Mucosa of rectum (tissue), 2 donors: ENCODE measurements around the gene DNM1L.
"Not testable (repeated sequence)": the region's sequence is repeated elsewhere in the genome, so short reads cannot be mapped to it uniquely, and the experiment has no call there.

Experiments used
- H3K27ac ChIP-seq, 2 donors: one replicate each; pipeline ENCODE4 v1.7.0; 2013; ENCODE audit warnings: inconsistent platforms in 2 of 2, low read depth in 2 of 2, low read length in 2 of 2
- H3K27me3 ChIP-seq, 2 donors: one replicate each; pipeline ENCODE4 v1.7.0; 2013; ENCODE audit warnings: low read length in 2 of 2; ENCODE audit not compliant: control insufficient read depth in 2 of 2, insufficient read depth in 2 of 2
- H3K36me3 ChIP-seq, 2 donors: one replicate each; pipeline ENCODE4 v1.7.0; 2013; ENCODE audit warnings: low read length in 2 of 2; ENCODE audit not compliant: control insufficient read depth in 2 of 2, insufficient read depth in 2 of 2
- H3K4me1 ChIP-seq, 2 donors: one replicate each; pipeline ENCODE4 v1.7.0; 2013; ENCODE audit warnings: low read length in 2 of 2, mild to moderate bottlenecking in 1 of 2; ENCODE audit not compliant: control insufficient read depth in 2 of 2, insufficient read depth in 2 of 2
- H3K4me3 ChIP-seq, 2 donors: one replicate each; pipeline ENCODE4 v1.7.0; 2013; ENCODE audit warnings: low read length in 2 of 2
- H3K9ac ChIP-seq, 2 donors: one replicate each; pipeline ENCODE4 v1.7.0; 2013; ENCODE audit warnings: low read length in 2 of 2, low read depth in 1 of 2, mild to moderate bottlenecking in 1 of 2
- H3K9me3 ChIP-seq, 2 donors: one replicate each; pipeline ENCODE4 v1.7.0; 2013; ENCODE audit warnings: low read length in 2 of 2; ENCODE audit not compliant: control insufficient read depth in 2 of 2
- donor health status: healthy.
- donor health status: Normal muscosa, but diverticular disease.

DNM1L gene

DNA sequence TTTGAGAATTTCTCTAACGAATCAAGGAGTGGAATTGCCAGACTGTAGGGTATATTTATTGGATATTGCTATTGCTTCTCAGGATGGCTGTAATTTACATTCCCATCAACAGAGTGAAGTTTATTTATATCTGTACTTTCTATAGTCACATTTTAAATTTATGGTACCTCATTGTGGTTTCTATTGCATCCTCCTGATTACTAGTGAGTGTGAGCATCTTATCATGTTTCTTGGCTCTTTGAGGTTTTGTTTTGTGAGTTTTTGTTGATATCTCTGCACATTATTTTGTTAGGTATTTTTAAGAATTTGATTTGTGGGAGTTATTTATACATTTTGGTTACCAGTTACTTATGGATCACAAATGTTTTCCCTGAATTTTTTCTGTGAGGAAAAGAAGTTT lies 13.9 kb downstream of the DNM1L start:
- H3K27me3 ChIP-seq, result no peaks in the 10 kb centered on the region
- H3K4me1 ChIP-seq, result peaks cover 0 to under 1% of the 10 kb centered on the region in 2 donors
- no peak overlapping the region for H3K27ac ChIP-seq
- no peaks in the 10 kb centered on the region for H3K9me3 ChIP-seq
- no peak overlapping the region for H3K9ac ChIP-seq
- H3K4me3 ChIP-seq, result no peak overlapping the region
- H3K36me3 ChIP-seq, result no peaks in the 10 kb centered on the region

DNA sequence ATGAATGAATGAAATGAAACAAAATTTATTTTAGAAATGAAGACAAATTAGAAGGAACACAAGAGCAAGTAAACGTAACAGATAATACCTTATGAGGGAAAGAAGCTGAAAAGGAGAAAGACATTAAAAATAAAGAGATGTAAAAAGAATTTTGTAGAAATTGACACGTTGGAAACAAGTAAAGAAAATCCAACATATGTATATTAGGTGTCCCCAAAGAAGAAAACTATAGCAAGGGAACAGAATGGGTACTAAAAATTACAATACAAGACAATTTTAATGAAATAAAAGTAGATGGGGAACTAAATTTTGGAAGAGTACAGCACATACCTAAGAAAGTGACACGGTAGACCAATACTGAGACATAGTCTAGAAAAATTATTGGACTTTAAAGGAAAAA lies 16.7 kb downstream of the DNM1L start:
- Histone ChIP-seq H3K36me3 (no peaks in the 10 kb centered on the region), H3K4me3 (no peak overlapping the region), H3K9me3 (no peaks in the 10 kb centered on the region), H3K27ac (no peak overlapping the region), H3K4me1 (peaks cover 0 to 3% of the 10 kb centered on the region in 2 donors), H3K27me3 (no peaks in the 10 kb centered on the region), H3K9ac (no peak overlapping the region)

DNA sequence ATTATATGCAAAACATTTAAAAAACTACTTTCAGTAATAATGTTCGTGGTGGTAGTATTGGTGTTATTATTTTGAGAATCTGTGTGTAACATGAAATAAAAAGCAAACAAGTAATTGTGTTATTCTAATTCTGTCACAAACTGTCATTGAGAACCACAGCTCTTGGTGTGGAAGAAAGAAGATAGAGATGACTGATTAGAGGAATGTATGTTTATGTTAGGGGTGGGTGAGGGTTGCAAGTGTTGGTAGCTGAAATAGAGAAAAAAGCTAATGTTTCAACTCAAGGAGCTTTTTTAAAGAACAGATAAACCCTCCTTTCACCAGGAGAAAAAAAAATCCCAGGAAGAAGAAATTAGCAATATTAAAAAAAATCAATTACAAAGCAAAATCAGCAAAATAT lies 18.3 kb downstream of the DNM1L start:
- H3K4me1 ChIP-seq, result peaks cover 0 to 3% of the 10 kb centered on the region in 2 donors
- H3K36me3 ChIP-seq, result no peaks in the 10 kb centered on the region
- no peaks in the 10 kb centered on the region for H3K9me3 ChIP-seq
- H3K27ac ChIP-seq, result no peak overlapping the region
- H3K4me3 ChIP-seq, result no peak overlapping the region
- no peak overlapping the region for H3K9ac ChIP-seq
- H3K27me3 ChIP-seq, result no peaks in the 10 kb centered on the region

DNA sequence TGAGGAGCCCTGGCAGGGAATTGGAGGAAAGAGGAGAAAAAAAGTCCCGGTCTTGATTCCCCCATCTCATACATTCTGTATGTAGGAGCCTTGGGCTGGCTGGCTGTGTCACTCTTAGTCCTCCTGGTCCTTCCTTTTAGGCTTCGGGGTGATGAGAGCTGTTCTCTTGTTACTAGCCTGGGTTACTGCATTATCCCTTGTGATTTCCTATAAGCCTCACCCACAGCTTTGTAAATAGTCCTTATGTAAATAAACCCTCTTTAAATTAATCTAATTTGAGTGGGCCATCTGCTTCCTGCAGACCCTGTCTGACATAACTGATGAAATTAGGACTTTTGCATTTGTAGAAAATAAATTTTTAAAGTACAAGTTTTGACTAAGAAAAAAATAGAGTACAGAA lies 19.2 kb downstream of the DNM1L start:
- peaks cover 0 to 3% of the 10 kb centered on the region in 2 donors for H3K36me3 ChIP-seq
- H3K9me3 ChIP-seq, result no peaks in the 10 kb centered on the region
- H3K27ac ChIP-seq, result no peak overlapping the region

DNA sequence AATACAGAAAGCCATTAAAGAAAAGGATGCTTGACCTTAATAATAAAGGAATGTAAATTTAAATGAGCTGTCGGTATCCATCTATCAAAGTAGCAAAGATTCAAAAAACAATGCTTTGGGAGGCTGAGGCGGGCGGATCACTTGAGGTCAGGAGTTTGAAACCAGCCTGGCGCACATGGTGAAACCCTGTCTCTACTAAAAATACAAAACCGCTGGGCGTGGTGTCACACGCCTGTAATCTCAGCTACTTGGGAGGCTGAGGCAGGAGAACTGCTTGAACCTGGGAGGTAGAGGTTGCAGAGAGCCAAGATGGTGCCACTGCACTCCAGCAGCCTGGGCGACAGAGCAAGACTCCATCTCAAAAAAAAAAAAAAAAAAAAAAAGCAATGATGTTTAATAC lies 20.3 kb downstream of the DNM1L start:
- H3K9ac ChIP-seq, H3K4me1 ChIP-seq, H3K9me3 ChIP-seq, H3K36me3 ChIP-seq, H3K4me3 ChIP-seq, H3K27ac ChIP-seq, H3K27me3 ChIP-seq: not testable (repeated sequence)

More for the DNA sequence above, 19.2 kb downstream of the DNM1L start:
- H3K4me3 ChIP-seq, result no peak overlapping the region
- H3K27me3 ChIP-seq, result no peaks in the 10 kb centered on the region
- no peak overlapping the region for H3K9ac ChIP-seq
- peaks cover 0 to 3% of the 10 kb centered on the region in 2 donors for H3K4me1 ChIP-seq

DNA sequence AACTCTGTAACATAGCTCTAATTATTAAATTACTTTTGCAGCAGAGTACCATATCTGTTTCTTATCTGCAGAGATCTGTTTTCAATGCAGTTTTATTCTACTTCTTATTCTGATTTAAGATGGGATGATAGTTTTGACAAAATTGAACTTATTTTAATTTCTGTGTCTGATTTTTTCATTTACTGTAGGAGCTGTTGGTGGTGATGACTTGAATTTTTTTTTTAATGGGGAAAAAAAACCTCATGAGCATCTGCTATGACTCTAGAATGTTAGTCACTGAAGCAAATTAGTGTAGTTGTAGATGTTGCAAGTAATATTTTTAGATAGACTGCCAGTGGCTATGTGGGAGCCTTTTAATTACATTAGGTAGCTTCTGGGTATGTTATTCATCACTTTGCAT lies 23.4 kb downstream of the DNM1L start:
- Histone ChIP-seq H3K9me3 (no peaks in the 10 kb centered on the region), H3K9ac (no peak overlapping the region), H3K27me3 (no peaks in the 10 kb centered on the region), H3K36me3 (peaks cover 0 to 8% of the 10 kb centered on the region in 2 donors), H3K4me3 (no peak overlapping the region), H3K4me1 (peaks cover 0 to 3% of the 10 kb centered on the region in 2 donors), H3K27ac (no peak overlapping the region)

DNA sequence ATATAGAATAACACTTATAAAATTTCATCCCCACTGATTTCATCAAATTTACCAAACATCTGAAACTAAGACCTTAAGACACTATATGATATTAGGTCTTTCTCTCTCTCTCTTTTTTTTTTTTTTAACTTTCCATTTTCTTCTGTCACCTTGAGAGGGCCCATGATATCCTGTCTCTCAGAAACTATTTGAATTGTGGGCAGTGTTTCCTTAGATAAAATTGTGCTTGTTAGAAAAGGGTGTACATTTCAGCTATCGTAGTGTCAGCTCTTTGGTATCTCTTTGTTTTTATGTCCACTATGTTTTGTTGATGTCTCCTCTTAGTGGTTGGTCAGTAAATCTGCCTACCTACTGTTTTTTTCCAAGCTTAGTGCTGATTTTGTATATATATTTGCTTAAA lies 23.8 kb downstream of the DNM1L start:
- H3K9me3 ChIP-seq, result no peaks in the 10 kb centered on the region
- peaks cover 0 to 10% of the 10 kb centered on the region in 2 donors for H3K36me3 ChIP-seq
- peaks cover 0 to 3% of the 10 kb centered on the region in 2 donors for H3K4me1 ChIP-seq
- H3K4me3 ChIP-seq, result no peak overlapping the region
- H3K9ac ChIP-seq, result no peak overlapping the region
- H3K27ac ChIP-seq, result no peak overlapping the region
- H3K27me3 ChIP-seq, result no peaks in the 10 kb centered on the region

DNA sequence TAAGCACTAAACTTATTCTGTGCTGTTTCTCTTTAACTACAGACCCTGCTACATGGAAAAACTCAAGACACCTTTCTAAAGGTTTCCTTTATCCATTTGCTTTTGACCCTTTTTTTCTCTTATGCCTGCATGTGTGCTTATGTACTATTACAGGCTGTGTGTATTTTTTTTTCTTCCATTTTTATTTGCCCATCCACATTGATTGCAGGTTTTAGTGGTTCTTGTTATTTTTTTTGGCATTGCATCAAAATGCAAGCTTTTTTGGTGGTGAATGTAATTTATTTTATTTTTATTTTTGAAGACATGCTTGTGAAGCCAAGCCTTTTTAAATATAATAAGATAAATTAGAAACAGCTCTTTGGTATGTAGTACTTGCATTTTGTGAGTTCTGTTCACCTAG lies 26.7 kb downstream of the DNM1L start:
- Histone ChIP-seq H3K9ac (no peak overlapping the region), H3K36me3 (peaks cover 2 to 10% of the 10 kb centered on the region in 2 donors), H3K27me3 (no peaks in the 10 kb centered on the region), H3K9me3 (no peaks in the 10 kb centered on the region), H3K27ac (no peak overlapping the region), H3K4me3 (no peak overlapping the region), H3K4me1 (no peaks in the 10 kb centered on the region)

DNA sequence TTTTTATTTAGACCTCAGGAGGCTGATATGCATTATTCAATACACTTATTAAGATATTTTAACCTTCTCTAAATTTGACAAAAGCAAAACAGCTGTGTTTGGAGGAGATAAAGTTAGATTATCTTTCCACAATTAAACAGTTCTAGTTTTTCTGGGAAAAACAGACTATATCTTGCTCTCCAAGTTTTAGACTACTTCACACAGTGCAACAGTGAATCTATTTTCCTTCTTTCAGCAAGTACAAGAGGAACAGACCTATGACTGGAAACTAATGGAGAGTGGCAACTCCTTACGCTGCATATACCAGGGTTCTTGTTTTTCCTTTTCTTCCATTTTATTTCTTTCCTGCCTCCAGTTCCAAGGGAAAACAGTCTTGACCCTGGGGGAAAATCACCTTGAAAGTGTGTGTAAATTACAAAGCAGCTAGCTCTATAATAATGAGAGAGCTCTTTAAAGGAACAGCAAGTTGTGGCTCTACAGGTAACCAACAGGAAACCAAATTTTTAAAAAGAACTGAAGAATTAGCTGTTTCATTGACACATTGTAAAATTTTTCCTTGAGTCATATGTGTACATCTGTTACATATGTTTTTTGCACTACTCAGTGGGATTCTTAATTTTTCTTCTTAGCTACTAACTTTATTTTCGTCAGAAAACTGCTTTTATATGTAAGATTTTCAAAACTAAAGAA lies 27.4 kb downstream of the DNM1L start:
- Histone ChIP-seq H3K4me3 (no peak overlapping the region), H3K27me3 (no peaks in the 10 kb centered on the region), H3K27ac (no peak overlapping the region), H3K9me3 (no peaks in the 10 kb centered on the region), H3K4me1 (no peaks in the 10 kb centered on the region), H3K36me3 (peaks cover 8 to 16% of the 10 kb centered on the region in 2 donors), H3K9ac (no peak overlapping the region)

DNA sequence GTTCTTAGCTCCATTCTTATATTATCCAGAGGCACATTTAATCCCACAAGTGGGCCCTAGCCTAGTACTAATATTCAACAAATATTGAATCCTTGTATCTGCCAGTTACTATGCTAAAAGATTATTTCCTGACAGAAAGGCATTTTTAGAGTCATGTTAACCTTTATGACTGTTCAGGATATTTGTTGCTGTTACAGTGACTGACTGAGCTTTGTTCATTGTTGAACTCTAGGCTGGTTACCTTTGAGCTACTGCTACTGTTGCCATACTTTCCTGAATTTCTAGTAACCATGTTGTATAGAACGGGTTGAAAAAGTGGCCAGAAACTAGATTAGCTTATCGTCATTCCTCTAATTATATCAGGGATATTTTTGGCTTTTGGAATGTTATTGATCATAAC lies 29.8 kb downstream of the DNM1L start:
- Histone ChIP-seq H3K9me3 (no peaks in the 10 kb centered on the region), H3K27ac (no peak overlapping the region), H3K36me3 (peaks cover 19 to 27% of the 10 kb centered on the region in 2 donors), H3K27me3 (no peaks in the 10 kb centered on the region), H3K4me1 (no peaks in the 10 kb centered on the region), H3K4me3 (no peak overlapping the region), H3K9ac (no peak overlapping the region)
